Liver (tissue), 9 donors: ENCODE data around the gene LAMB3. TPM values are rescaled to one million over a fixed set of nuclear protein-coding genes. Genes with fewer than 3 reads are reported as not detected.
A peak's percentile ranks its signal among the peaks of the same experiment; 100 is the strongest.

Experiments used
- DNase-seq: peaks from one replicate; pipeline ENCODE4 v3.0.0-alpha.2; 2017; ENCODE audit warnings: low spot score
- H3K27ac ChIP-seq, 2 donors: one replicate each; pipeline ENCODE4 v1.7.0; 2013; ENCODE audit warnings: inconsistent platforms in 2 of 2, low read length in 2 of 2, control low read depth in 1 of 2, low read depth in 1 of 2, mild to moderate bottlenecking in 1 of 2
- H3K27me3 ChIP-seq, 4 donors: one replicate each; pipeline versions ENCODE4 v1.6.1 to v1.7.0; 2013; ENCODE audit warnings: low read length in 3 of 4, inconsistent platforms in 1 of 4, mild to moderate bottlenecking in 1 of 4, moderate library complexity in 1 of 4; ENCODE audit not compliant: control insufficient read depth in 4 of 4, insufficient read depth in 4 of 4
- H3K36me3 ChIP-seq, 4 donors: one replicate each; pipeline versions ENCODE4 v1.6.1 to v1.7.0; 2013; ENCODE audit warnings: low read length in 3 of 4, mild to moderate bottlenecking in 3 of 4, low read depth in 1 of 4, moderate library complexity in 1 of 4; ENCODE audit not compliant: control insufficient read depth in 4 of 4, insufficient read depth in 3 of 4
- H3K4me1 ChIP-seq, 4 donors: one replicate each; pipeline versions ENCODE4 v1.6.1 to v1.7.0; 2013; ENCODE audit warnings: low read length in 3 of 4, mild to moderate bottlenecking in 3 of 4, moderate library complexity in 1 of 4; ENCODE audit not compliant: control insufficient read depth in 4 of 4, insufficient read depth in 4 of 4
- H3K4me3 ChIP-seq, 3 donors: one replicate each; pipeline versions ENCODE4 v1.6.1 to v1.7.0; 2013; ENCODE audit warnings: low read length in 3 of 3, control low read depth in 1 of 3, low read depth in 1 of 3, mild to moderate bottlenecking in 1 of 3
- H3K9ac ChIP-seq, 2 donors: one replicate each; pipeline ENCODE4 v1.7.0; 2013; ENCODE audit warnings: low read length in 2 of 2, mild to moderate bottlenecking in 2 of 2, moderate library complexity in 2 of 2, control low read depth in 1 of 2, low read depth in 1 of 2
- H3K9me3 ChIP-seq, 4 donors: one replicate each; pipeline versions ENCODE4 v1.6.1 to v1.7.0; 2013; ENCODE audit warnings: low read length in 3 of 4; ENCODE audit not compliant: control insufficient read depth in 4 of 4
- CTCF ChIP-seq: fragments of 150-350 bp; IDR thresholded peaks from 2 replicates; pipeline ENCODE4 v1.5.1; 2017; ENCODE audit warnings: improper control_type of control experiment, low read depth, low read length; ENCODE audit not compliant: missing input control
- EGR1 ChIP-seq, 2 donors: IDR thresholded peaks; 2 replicates each; pipeline ENCODE4 v1.6.1; 2016 to 2018; ENCODE audit warnings: antibody characterized with exemption in 2 of 2, low read depth in 2 of 2
- FOXA1 ChIP-seq: IDR thresholded peaks from 2 replicates; pipeline ENCODE4 v1.6.1; 2016; ENCODE audit warnings: antibody characterized with exemption
- GABPA ChIP-seq, 2 donors: IDR thresholded peaks in 1 of 2; conservative IDR thresholded peaks in 1 of 2; 2 replicates each; pipeline ENCODE4 v1.6.1; 2016; ENCODE audit warnings: antibody characterized with exemption in 2 of 2, mild to moderate bottlenecking in 1 of 2, moderate library complexity in 1 of 2
- HNF4A ChIP-seq, 2 donors: conservative IDR thresholded peaks; 2 replicates each; pipeline ENCODE4 v1.6.1; 2016; ENCODE audit warnings: antibody characterized with exemption in 2 of 2, mild to moderate bottlenecking in 2 of 2
- NR2F2 ChIP-seq: IDR thresholded peaks from 2 replicates; pipeline ENCODE4 v1.6.1; 2016; ENCODE audit warnings: antibody characterized with exemption
- RAD21 ChIP-seq, 2 donors: IDR thresholded peaks; 2 replicates each; pipeline ENCODE4 v1.6.1; 2016; ENCODE audit warnings: antibody characterized with exemption in 2 of 2, mild to moderate bottlenecking in 2 of 2
- REST ChIP-seq: IDR thresholded peaks from 2 replicates; pipeline ENCODE4 v1.6.1; 2016; ENCODE audit warnings: antibody characterized with exemption, mild to moderate bottlenecking
- SP1 ChIP-seq: IDR thresholded peaks from 2 replicates; pipeline ENCODE4 v1.6.1; 2018; ENCODE audit warnings: antibody characterized with exemption, mild to moderate bottlenecking
- TAF1 ChIP-seq: conservative IDR thresholded peaks from 2 replicates; pipeline ENCODE4 v1.6.1; 2016; ENCODE audit warnings: antibody characterized with exemption, mild to moderate bottlenecking
- ZBTB33 ChIP-seq: IDR thresholded peaks from 2 replicates; pipeline ENCODE4 v1.6.1; 2016; ENCODE audit warnings: antibody characterized with exemption
- WGBS: extraction: QIAGEN DNeasy Blood & Tissue Kit; methylation state at CpG from one replicate; pipeline ENCODE4 v1.1.7; 2013; 5-methylcytosine and 5-hydroxymethylcytosine counted together
- polyA plus RNA-seq, 2 donors: library from polyadenylated mRNA; stranded (reverse) in 1 of 2; unstranded in 1 of 2; fragments of 200-250 nt in 1 of 2; fragments of >200 nt in 1 of 2; fragmentation: Nextera tagmentation in 1 of 2; extraction: Ambion mirVana in 1 of 2; gene quantifications; one replicate each; pipeline versions ENCODE4 v1.2.1 to v1.2.3, GENCODE V29; 2013 to 2015
- total RNA-seq, 2 donors: library from RNA; depleted of rRNA; stranded (reverse); fragments of >200 nt; gene quantifications; one replicate each; pipeline ENCODE4 v1.2.3, GENCODE V29; 2014
- donor health status: healthy.
- donor health status: healthy.
- donor health status: healthy.
- donor health status: healthy.
- donor health status: healthy.

LAMB3 gene
- total and polyA plus RNA-seq, 4 donors: 1.3 to 9.1 (median 5.6) TPM

DNA sequence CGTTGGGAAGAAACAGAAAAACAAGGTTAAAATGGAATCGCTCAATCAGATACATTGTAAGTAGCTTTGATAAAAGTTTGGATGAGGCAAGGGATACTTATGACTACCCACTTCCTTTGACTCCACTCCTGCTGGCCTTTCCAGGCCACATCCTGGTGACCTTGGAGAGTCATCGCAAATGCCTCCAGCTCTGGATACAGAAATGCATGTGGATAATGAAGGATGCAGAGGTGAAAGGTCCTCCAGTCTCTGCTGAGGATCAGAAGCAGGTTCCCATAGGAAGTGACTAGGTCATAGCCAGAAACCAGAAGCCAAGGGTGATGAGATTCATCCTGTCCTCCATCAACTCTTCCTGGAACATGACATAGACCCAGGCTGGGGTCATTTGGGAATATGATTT is 74.9 kb downstream of the LAMB3 start:
- Histone ChIP-seq H3K9ac (no peak overlapping the region), H3K27me3 (no peaks in the 10 kb centered on the region), H3K27ac (no peak overlapping the region), H3K4me1 (no peaks in the 10 kb centered on the region), H3K9me3 (no peaks in the 10 kb centered on the region), H3K36me3 (no peaks in the 10 kb centered on the region), H3K4me3 (no peak overlapping the region)
- DNase-seq: no peak
- 83% methylated on average over 3 of the region's 3 CpGs for WGBS
- TF ChIP-seq NR2F2 (peak; percentile 84), SP1 (no peak), HNF4A (conservative IDR thresholded peaks at IDR 0.05) (no peak)

- H3K27ac ChIP-seq: no peak overlapping the region
- WGBS: 17% methylated on average over 12 of the region's 12 CpGs
- H3K9ac ChIP-seq: no peak overlapping the region
- peak; percentile 79 for DNase-seq
- no peaks in the 10 kb centered on the region for H3K9me3 ChIP-seq
- H3K36me3 ChIP-seq: no peaks in the 10 kb centered on the region
- no peaks in the 10 kb centered on the region for H3K4me1 ChIP-seq
- peaks cover 0 to 2% (median 0%) of the 10 kb centered on the region in 4 donors for H3K27me3 ChIP-seq
- H3K4me3 ChIP-seq: no peak overlapping the region
- TF ChIP-seq TAF1 (no peak), CTCF (peak; percentile 98), FOXA1 (no peak), ZBTB33 (no peak), GABPA (IDR thresholded peaks at IDR 0.05 in 1 of 2, conservative IDR thresholded peaks at IDR 0.05 in 1 of 2) (no peak), RAD21 (IDR thresholded peaks at IDR 0.05) (peak; percentile 94 to 98), REST (no peak), EGR1 (IDR thresholded peaks at IDR 0.05; ENCODE audit: low read depth in 2 of 2) (no peak)
Observed at GRCh38 chr1:209576392-209577197, 75.6 kb downstream of the LAMB3 start.
